GM12878 (cell line): ENCODE data around the gene RANGAP1. TPM values are rescaled to one million over a fixed set of nuclear protein-coding genes. Genes with fewer than 3 reads are reported as not detected.

ENCODE experiments used
- ATF2 ChIP-seq: IDR thresholded peaks from 2 replicates; pipeline ENCODE4 v1.6.1; 2012; ENCODE audit warnings: low read length, inconsistent platforms
- MTA2 ChIP-seq: fragments of 450-650 bp; IDR thresholded peaks from 2 replicates; pipeline ENCODE4 v1.6.1; 2016; ENCODE audit warnings: low read depth, mild to moderate bottlenecking, moderate library complexity
- MYC ChIP-seq: IDR thresholded peaks from 2 replicates; pipeline ENCODE4 v1.6.1; 2011; ENCODE audit warnings: mild to moderate bottlenecking, low read length, moderate library complexity, inconsistent platforms; ENCODE audit not compliant: insufficient read depth, insufficient replicate concordance, insufficient read length, severe bottlenecking
- NFXL1 ChIP-seq: fragments of 450-650 bp; IDR thresholded peaks from 2 replicates; pipeline ENCODE4 v1.6.1; 2017; ENCODE audit warnings: antibody characterized with exemption, mild to moderate bottlenecking, borderline replicate concordance
- SIN3A ChIP-seq: IDR thresholded peaks from 2 replicates; pipeline ENCODE4 v1.6.1; 2012; ENCODE audit warnings: low read depth, low read length, improper control_type of control experiment
- TARDBP ChIP-seq: IDR thresholded peaks from 2 replicates; pipeline ENCODE4 v1.6.1; 2016; ENCODE audit warnings: borderline replicate concordance
- ZNF592 ChIP-seq: fragments of 450-650 bp; IDR thresholded peaks from 2 replicates; pipeline ENCODE4 v1.6.1; 2017; ENCODE audit warnings: mild to moderate bottlenecking, moderate library complexity
- polyA plus RNA-seq, 11 experiments: library from polyadenylated mRNA; depleted of rRNA in 4 of 11; unstranded in 6 of 11; stranded (reverse) in 5 of 11; fragments of >200 nt; fragmentation: Nextera tagmentation in 4 of 11; fragmentation: Illumina TruSeq in 1 of 11; extraction: Ambion mirVana in 4 of 11; extraction: Trizol in 1 of 11; gene quantifications; 1 replicate in 1 of 11; 2 replicates in 10 of 11; pipeline versions ENCODE4 v1.2.1 to v1.2.3, GENCODE V29; 2011 to 2016; ENCODE audit warnings: inconsistent platforms in 2 of 11, missing spikeins in 2 of 11, low read depth in 1 of 11
- total RNA-seq, 4 experiments: library from RNA; depleted of rRNA in 3 of 4; stranded (reverse); fragments of >200 nt in 3 of 4; fragmentation: Illumina TruSeq in 1 of 4; extraction: Trizol in 1 of 4; gene quantifications; 2 replicates each; pipeline versions ENCODE4 v1.2.1 to v1.2.3, GENCODE V29; 2013 to 2021

Gene RANGAP1
- total and polyA plus RNA-seq, 10 of the 15 experiments (the other 5 are each of a cell fraction or from before 2014, with no cell fraction given), result 2.5 to 109 (median 60.2) TPM

GRCh38 chr22:41256254-41257253 is 29.4 kb downstream of the RANGAP1 start (continued):
- TF ChIP-seq ATF2 (no peak), MYC (no peak), TARDBP (no peak), NFXL1 (no peak), MTA2 (no peak), ZNF592 (no peak), SIN3A (no peak)
